GM23248 (cell line): ENCODE data around the gene XRN1.

Source experiments
- EZH2 ChIP-seq: fragments of 200-600 bp; sonication (generic); IDR thresholded peaks from 2 replicates; pipeline ENCODE4 v1.6.1; 2018; ENCODE audit warnings: antibody characterized with exemption, mild to moderate bottlenecking; ENCODE audit not compliant: insufficient read depth, poor library complexity, severe bottlenecking
- EZH2phosphoT487 ChIP-seq: fragments of 200-600 bp; sonication (generic); IDR thresholded peaks from 2 replicates; pipeline ENCODE4 v1.6.1; 2018; ENCODE audit warnings: antibody characterized with exemption, moderate library complexity, mild to moderate bottlenecking, low read depth; ENCODE audit not compliant: insufficient read depth

- TF ChIP-seq EZH2, result no peak
- TF ChIP-seq EZH2phosphoT487, result peak; percentile 84; the same call in 1 of the 2 replicates
Observed at GRCh38 chr3:142275856-142276255, 172.0 kb downstream of the XRN1 start.
